NCI-H2196 (cell line): ENCODE data around the gene PDCD5.
"Not testable (repeated sequence)": the region's sequence is repeated elsewhere in the genome, so short reads cannot be mapped to it uniquely, and the experiment has no call there.

ENCODE experiments used
- DNase-seq: peaks from one replicate; lab custom pipeline; 2025; ENCODE audit not compliant: unreplicated experiment; lab: John Stamatoyannopoulos, UW

Gene PDCD5

GRCh38 chr19:32580901-32581704 is at the start of gene PDCD5:
Gene PDCD5, plus strand, starts transcription at chr19:32581190. Its CDS starts 72 bp downstream, at chr19:32581262.
- DNase-seq = peak; percentile 95

- DNase-seq = no peak
Observed at GRCh38 chr19:32532233-32532632, 48.8 kb upstream of the PDCD5 start.

- no peak for DNase-seq
Observed at GRCh38 chr19:32537580-32537979, 43.4 kb upstream of the PDCD5 start.

GRCh38 chr19:32539240-32539916 is 41.6 kb upstream of the PDCD5 start:
- no peak for DNase-seq

- no peak for DNase-seq
Observed at GRCh38 chr19:32540621-32541020, 40.4 kb upstream of the PDCD5 start.

- DNase-seq = not testable (repeated sequence)
Observed at GRCh38 chr19:32541376-32541775, 39.6 kb upstream of the PDCD5 start.

GRCh38 chr19:32542477-32543108 is 38.4 kb upstream of the PDCD5 start:
- no peak for DNase-seq

GRCh38 chr19:32543115-32543900 is 37.7 kb upstream of the PDCD5 start:
- no peak for DNase-seq

- DNase-seq = no peak
Observed at GRCh38 chr19:32544917-32545316, 36.1 kb upstream of the PDCD5 start.

GRCh38 chr19:32550666-32551065 is 30.3 kb upstream of the PDCD5 start:
- DNase-seq = no peak

- DNase-seq = no peak
Observed at GRCh38 chr19:32555786-32556185, 25.2 kb upstream of the PDCD5 start.

- no peak for DNase-seq
Observed at GRCh38 chr19:32558607-32559228, 22.3 kb upstream of the PDCD5 start.

- no peak for DNase-seq
Observed at GRCh38 chr19:32563761-32564160, 17.2 kb upstream of the PDCD5 start.

- DNase-seq = no peak
Observed at GRCh38 chr19:32566246-32566830, 14.7 kb upstream of the PDCD5 start.

- DNase-seq = no peak
Observed at GRCh38 chr19:32567486-32567885, 13.5 kb upstream of the PDCD5 start.

- DNase-seq = peak; percentile 51
Observed at GRCh38 chr19:32570081-32570785, 10.8 kb upstream of the PDCD5 start.

- DNase-seq = not testable (repeated sequence)
Observed at GRCh38 chr19:32571471-32572075, 9.4 kb upstream of the PDCD5 start.

GRCh38 chr19:32572700-32573491 is 8.1 kb upstream of the PDCD5 start:
- not testable (repeated sequence) for DNase-seq

- no peak for DNase-seq
Observed at GRCh38 chr19:32573492-32573794, 7.5 kb upstream of the PDCD5 start.
